ENCODE results near the gene SHC3.

The SHC3 gene

DNA sequence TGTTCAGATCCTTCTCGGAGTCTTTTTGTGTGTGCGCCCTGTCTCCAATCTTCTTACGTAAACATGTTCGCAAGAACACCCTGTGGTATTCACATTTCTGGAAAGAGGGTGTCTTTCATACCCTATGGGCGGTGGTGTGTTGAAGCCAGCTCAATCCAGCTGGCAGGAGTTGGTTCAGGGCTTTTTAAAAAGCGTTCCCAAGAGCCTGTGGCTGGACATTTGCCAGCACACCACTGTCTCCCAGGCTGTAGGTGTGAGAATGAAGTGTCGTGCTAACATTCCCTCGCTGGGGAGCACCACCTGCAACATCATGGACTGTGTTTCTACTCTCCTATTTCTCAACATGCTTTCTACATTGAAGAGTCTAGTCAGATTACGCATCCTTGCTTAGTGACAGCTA lies 135.6 kb downstream of the SHC3 start:
- TF ChIP-seq, protein P1, sequence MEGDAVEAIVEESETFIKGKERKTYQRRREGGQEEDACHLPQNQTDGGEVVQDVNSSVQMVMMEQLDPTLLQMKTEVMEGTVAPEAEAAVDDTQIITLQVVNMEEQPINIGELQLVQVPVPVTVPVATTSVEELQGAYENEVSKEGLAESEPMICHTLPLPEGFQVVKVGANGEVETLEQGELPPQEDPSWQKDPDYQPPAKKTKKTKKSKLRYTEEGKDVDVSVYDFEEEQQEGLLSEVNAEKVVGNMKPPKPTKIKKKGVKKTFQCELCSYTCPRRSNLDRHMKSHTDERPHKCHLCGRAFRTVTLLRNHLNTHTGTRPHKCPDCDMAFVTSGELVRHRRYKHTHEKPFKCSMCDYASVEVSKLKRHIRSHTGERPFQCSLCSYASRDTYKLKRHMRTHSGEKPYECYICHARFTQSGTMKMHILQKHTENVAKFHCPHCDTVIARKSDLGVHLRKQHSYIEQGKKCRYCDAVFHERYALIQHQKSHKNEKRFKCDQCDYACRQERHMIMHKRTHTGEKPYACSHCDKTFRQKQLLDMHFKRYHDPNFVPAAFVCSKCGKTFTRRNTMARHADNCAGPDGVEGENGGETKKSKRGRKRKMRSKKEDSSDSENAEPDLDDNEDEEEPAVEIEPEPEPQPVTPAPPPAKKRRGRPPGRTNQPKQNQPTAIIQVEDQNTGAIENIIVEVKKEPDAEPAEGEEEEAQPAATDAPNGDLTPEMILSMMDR (conservative IDR thresholded peaks at IDR 0.05): no peak
- H3K27ac ChIP-seq: no peak overlapping the region

- no peak overlapping the region for H3K27ac ChIP-seq
- TF ChIP-seq, protein P1 (conservative IDR thresholded peaks at IDR 0.05): no peak
Measured at GRCh38 chr9:89039664-89040063, 139.0 kb downstream of the SHC3 start.

- no peak overlapping the region for H3K27ac ChIP-seq
- TF ChIP-seq, protein P1 (conservative IDR thresholded peaks at IDR 0.05): no peak
Measured at GRCh38 chr9:89039104-89039465, 139.5 kb downstream of the SHC3 start.

GRCh38 chr9:89038382-89039103 lies 140.1 kb downstream of the SHC3 start:
- TF ChIP-seq, protein P1 (conservative IDR thresholded peaks at IDR 0.05): no peak
- H3K27ac ChIP-seq: no peak overlapping the region

DNA sequence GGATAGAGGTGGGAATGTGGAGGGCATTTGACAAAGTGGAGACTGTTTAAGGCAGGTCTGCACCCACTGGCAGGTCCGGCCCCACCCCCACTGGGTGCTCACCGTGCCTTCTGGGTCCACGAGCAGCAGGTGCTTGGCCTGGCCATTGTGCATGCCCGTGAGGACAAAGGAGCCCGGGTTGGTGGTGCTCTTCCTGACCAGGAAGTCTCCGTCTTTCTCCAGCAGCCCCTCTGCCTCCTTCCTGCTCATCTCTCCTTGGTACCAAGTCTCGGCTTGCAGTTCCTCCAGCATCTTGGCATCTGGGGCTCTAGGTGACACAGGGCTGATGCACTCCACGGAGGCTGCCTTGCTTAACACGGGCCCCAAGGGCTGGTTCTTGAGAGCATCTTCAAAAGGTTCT lies 140.7 kb downstream of the SHC3 start:
- no peak overlapping the region for H3K27ac ChIP-seq
- TF ChIP-seq, protein P1 (conservative IDR thresholded peaks at IDR 0.05): no peak

GRCh38 chr9:89037346-89037745 lies 141.3 kb downstream of the SHC3 start:
- no peak overlapping the region for H3K27ac ChIP-seq
- TF ChIP-seq, protein P1 (conservative IDR thresholded peaks at IDR 0.05): no peak

DNA sequence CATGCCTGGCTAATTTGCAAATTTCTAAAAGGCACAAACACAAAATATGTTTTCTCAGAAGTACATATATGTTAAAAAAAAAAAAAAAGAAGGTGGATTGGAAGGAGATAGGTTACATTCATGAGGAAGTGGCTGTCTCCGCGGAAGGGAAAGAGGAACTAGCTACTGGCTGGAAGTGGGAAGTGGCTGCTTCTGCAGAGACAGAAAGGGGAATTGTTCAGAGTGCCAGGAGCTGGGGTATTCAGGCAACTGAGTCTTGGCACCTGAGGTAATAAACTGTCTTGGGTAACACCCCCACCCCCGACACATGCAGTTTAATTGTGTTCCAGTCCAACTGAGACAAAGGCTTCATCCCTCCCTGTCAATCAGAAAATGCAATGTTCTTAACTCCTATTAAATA lies 141.7 kb downstream of the SHC3 start:
- H3K27ac ChIP-seq: no peak overlapping the region
- TF ChIP-seq, protein P1 (conservative IDR thresholded peaks at IDR 0.05): no peak

Measured in VCaP (cell line).